HG03060 (cell line): ENCODE measurements around the gene MSX2.

Experiments
- ATAC-seq: cut with Tn5 transposase; IDR thresholded peaks from one replicate; pipeline ENCODE4 v1.9.1; 2021; ENCODE audit warnings: low read depth, moderate number of reproducible peaks; ENCODE audit not compliant: unreplicated experiment

Gene MSX2

DNA sequence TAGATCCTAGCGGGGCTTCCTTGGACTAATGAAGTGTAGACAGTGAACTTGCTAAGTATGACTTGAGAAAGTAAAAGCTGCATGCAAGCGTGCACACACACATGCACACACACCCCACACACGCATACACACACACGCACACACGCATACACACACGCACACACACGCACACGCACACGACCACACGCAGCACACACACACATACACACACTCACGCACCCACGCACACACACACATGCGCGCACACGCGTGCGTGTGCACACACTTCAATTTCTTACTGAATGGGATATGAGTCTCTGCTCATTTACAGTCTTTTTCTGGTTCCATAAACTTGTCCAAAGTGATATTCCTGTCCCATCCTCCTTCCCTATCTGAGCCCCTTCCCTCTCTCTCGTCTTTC lies 41.2 kb downstream of the MSX2 start:
- no peak for ATAC-seq

DNA sequence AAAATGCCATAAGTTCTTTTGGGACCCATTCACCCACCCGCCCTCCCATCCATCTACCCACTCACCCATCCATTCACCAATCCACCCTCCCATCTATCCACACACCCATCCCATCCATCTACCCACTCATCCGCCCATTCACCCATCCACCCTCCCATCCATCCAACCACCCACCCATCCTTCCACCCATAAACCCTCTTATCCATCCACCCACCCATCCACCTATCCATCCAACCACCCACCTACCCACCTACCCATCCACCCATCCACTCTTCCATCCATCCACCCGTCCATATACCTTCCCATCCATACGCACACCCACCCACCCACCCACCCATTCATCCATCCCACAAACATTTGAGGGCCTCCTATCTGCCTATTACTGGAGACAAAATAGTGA lies 43.3 kb downstream of the MSX2 start:
- no peak for ATAC-seq

DNA sequence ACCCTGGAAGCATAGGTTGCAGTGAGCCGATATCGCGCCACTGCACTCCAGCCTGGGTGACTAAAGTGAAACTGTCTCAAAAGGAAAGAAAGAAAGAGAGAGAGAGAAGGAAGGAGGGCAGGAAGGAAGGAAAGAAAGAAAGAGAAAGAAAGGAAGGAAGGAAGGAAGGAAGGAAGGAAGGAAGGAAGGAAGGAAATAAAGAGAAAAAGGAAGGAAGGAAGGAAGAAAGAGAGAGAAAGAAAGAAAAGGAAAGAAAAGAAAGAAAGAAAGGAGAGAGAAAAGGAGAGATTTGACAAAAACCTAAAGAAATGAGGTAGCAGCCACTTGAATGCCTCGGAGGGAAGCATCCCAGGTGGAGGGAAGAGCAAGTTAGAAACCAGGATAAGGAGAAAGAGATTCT lies 44.6 kb downstream of the MSX2 start:
- ATAC-seq, result no peak

DNA sequence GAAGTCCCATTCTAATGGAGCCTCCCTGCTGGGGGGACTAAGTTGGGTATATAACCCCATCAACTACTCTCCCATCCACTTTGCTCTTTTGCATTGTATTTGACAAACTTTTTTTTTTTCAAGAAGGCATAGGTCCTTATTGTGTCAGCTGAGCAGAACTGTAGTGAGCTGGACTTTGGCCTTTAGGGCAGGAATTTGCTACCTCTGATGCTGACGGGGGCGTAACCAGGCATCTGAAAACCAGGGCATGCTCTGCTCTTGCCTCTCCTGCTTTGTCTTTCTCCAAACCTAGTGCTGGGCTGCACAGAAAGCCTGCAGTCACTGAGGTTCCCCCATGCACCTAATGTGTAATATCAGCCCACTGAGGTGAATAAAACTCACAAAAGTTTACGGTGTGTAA lies 49.0 kb downstream of the MSX2 start:
- ATAC-seq, result no peak

DNA sequence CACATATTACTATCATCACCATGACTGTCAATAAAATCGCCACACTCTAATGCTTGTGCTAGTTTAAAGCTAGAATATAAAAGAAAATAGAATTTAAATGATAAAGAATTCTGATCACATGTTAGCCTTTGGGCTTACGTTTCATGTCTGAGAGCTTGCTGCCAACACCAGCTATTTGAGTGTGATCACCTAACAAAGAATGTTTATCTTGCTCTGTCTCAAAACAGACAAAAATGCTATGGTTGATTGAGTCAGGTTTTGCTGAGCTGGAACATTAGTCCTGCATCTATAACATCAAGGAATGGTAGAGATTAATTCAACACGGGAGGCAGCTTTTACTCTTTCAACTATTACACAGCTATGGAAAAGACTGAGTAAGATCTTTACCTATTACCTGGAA lies 50.7 kb downstream of the MSX2 start:
- no peak for ATAC-seq

DNA sequence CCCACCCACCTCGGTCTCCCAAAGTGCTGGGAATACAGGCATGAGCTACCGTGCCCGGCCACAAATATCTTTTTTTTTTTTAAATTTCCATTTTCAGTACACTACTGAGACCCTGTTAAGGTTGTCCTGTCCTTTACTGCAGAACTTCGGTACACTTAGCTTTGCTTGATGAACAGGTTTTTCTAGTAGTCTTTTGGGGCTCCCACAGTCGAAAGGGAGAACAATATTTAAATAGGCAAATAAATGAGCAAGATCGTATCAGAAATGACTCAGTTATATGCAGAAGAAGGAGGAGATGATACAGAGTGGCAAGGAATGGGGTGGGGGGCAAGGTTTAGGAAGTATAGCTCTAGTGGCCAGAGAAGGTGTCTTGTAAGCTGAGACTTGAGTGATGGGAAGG lies 52.7 kb downstream of the MSX2 start:
- ATAC-seq, result no peak

DNA sequence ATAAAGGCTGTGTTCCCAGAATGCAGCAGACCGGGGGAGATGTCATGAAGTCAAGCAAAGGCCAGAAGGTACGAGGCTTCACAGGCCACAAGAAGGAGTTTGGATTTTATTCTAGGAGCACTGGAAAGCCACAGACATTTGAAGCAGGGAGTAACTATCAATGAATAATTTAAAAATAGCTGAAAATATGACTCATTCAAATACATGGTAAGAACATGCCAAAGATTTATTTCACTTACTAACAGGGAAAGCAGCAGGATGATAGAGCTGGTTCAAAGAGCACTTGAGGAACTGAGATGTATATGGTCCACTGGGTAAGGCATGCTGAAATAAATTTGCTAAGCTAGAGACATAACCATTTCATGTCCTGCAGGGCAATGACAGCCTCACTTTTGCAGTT lies 53.2 kb downstream of the MSX2 start:
- no peak for ATAC-seq
